HepG2 (cell line): ENCODE measurements around the gene RRP12. TPM values are rescaled to one million over a fixed set of nuclear protein-coding genes. Genes with fewer than 3 reads are reported as not detected.

Source experiments
- ATAC-seq: fragments of 200-7000 bp; cut with Tn5 transposase; 3 replicates; pipeline ENCODE4 v1.9.1; 2020; ENCODE audit warnings: mild to moderate bottlenecking, moderate library complexity
- BruUV-seq: library from RNA; stranded (reverse); fragments of 400-500 nt; replicated peaks from 2 replicates; lab custom pipeline; 2021; lab: Mats Ljungman, UMichigan
- CTCF ChIA-PET: fragments of 300-600 bp; formaldehyde crosslinking; extraction: SDS; loops from one replicate; lab custom pipeline; 2021; ENCODE audit warnings: low total read pairs, inconsistent platforms, low intra/inter-chr PET ratio; lab: Yijun Ruan, JAX
- POLR2A ChIA-PET: fragments of 350-600 bp; sonication (Branson Sonifier 250); formaldehyde crosslinking; loops from one replicate; lab custom pipeline; 2020; ENCODE audit warnings: antibody characterized with exemption, inconsistent platforms; lab: Yijun Ruan, JAX
- DNase-seq: peaks from one replicate; pipeline ENCODE4 v3.0.0-alpha.2; 2015; ENCODE audit warnings: low spot score
- FAIRE-seq: peaks from 3 replicates; lab custom pipeline; 2011; peaks lifted over from hg19 to GRCh38; lab: Jason Lieb, UNC
- H2AFZ ChIP-seq: one replicate; pipeline ENCODE4 v1.6.1; 2011; ENCODE audit warnings: low read length, inconsistent platforms
- H3K27ac ChIP-seq: fragments of 300-600 bp; 3 replicates; pipeline ENCODE4 v1.8.0; 2011; ENCODE audit warnings: mixed run types, mild to moderate bottlenecking, mixed read lengths, low read length, inconsistent platforms; ENCODE audit not compliant: insufficient read depth; ENCODE audit errors: extremely low read length
- H3K27me3 ChIP-seq, 2 experiments: fragments of 200-600 bp in 1 of 2; 2 replicates in 1 of 2; 3 replicates in 1 of 2; pipeline versions ENCODE4 v1.6.0 to v1.8.0; 2011; ENCODE audit warnings: low read length in 2 of 2, mild to moderate bottlenecking in 2 of 2, moderate library complexity in 2 of 2, inconsistent platforms in 1 of 2; ENCODE audit not compliant: insufficient read depth in 2 of 2, control insufficient read depth in 1 of 2
- H3K36me3 ChIP-seq, 2 experiments: fragments of 200-600 bp in 1 of 2; replicated peaks in 1 of 2; 2 replicates in 1 of 2; 3 replicates in 1 of 2; pipeline versions ENCODE4 v1.5.1 to v1.8.0; 2011; ENCODE audit warnings: low read length in 2 of 2, inconsistent platforms in 1 of 2; ENCODE audit not compliant: insufficient read depth in 2 of 2, control insufficient read depth in 1 of 2
- H3K4me1 ChIP-seq: 2 replicates; pipeline ENCODE4 v1.5.1; 2012; ENCODE audit warnings: low read length, inconsistent platforms; ENCODE audit not compliant: insufficient read depth
- H3K4me2 ChIP-seq: 2 replicates; pipeline ENCODE4 v1.6.0; 2011; ENCODE audit warnings: low read depth, low read length, inconsistent platforms
- H3K4me3 ChIP-seq, 3 experiments: fragments of 200-600 bp in 1 of 3; sonication (generic), shearing (Covaris generic) in 1 of 3; replicated peaks in 1 of 3; 2 replicates each; pipeline ENCODE4 v1.5.1; 2011 to 2016; ENCODE audit warnings: low read length in 3 of 3, inconsistent platforms in 2 of 3, low read depth in 2 of 3, mild to moderate bottlenecking in 2 of 3, control low read depth in 1 of 3, mixed read lengths in 1 of 3; ENCODE audit not compliant: insufficient read depth in 1 of 3
- H3K79me2 ChIP-seq: one replicate; pipeline ENCODE4 v1.6.1; 2011; ENCODE audit warnings: low read length, inconsistent platforms; ENCODE audit not compliant: insufficient read depth
- H3K9ac ChIP-seq: 2 replicates; pipeline ENCODE4 v1.6.0; 2011; ENCODE audit warnings: mild to moderate bottlenecking, low read depth, low read length, inconsistent platforms; ENCODE audit not compliant: insufficient read depth
- H3K9me3 ChIP-seq: 2 replicates; pipeline ENCODE4 v1.5.1; 2012; ENCODE audit warnings: mild to moderate bottlenecking, low read length
- H4K20me1 ChIP-seq: 2 replicates; pipeline ENCODE4 v1.6.0; 2011; ENCODE audit warnings: inconsistent platforms, mild to moderate bottlenecking, low read length, moderate library complexity; ENCODE audit not compliant: insufficient read depth
- CBX1 ChIP-seq: IDR thresholded peaks from one replicate; pipeline ENCODE4 v1.6.1; 2016; ENCODE audit warnings: antibody characterized with exemption, low read depth
- EED ChIP-seq: sonication (generic); formaldehyde crosslinking; IDR thresholded peaks from 2 replicates; pipeline ENCODE4 v1.5.0; 2020; ENCODE audit warnings: mild to moderate bottlenecking, missing genetic modification reagents
- MAFK ChIP-seq, 2 experiments: IDR thresholded peaks in 1 of 2; conservative IDR thresholded peaks in 1 of 2; 2 replicates each; pipeline ENCODE4 v1.6.1; 2011; ENCODE audit warnings: improper control_type of control experiment in 2 of 2, low read length in 2 of 2
- PBX3 ChIP-seq: sonication (generic); formaldehyde crosslinking; IDR thresholded peaks from 2 replicates; pipeline ENCODE4 v1.8.1; 2023; ENCODE audit warnings: missing genetic modification reagents, inconsistent platforms, borderline replicate concordance
- RNF2 ChIP-seq: fragments of 450-650 bp; conservative IDR thresholded peaks from 2 replicates; pipeline ENCODE4 v1.6.1; 2016; ENCODE audit warnings: low read depth
- TBX3 ChIP-seq: fragments of 450-650 bp; IDR thresholded peaks from 2 replicates; pipeline ENCODE4 v1.6.1; 2017; ENCODE audit warnings: antibody characterized with exemption, mild to moderate bottlenecking, inconsistent platforms, borderline replicate concordance
- ZNF550 ChIP-seq: sonication (generic); formaldehyde crosslinking; IDR thresholded peaks from 2 replicates; pipeline ENCODE4 v1.4.0; 2020; ENCODE audit warnings: mild to moderate bottlenecking, missing genetic modification reagents, borderline replicate concordance
- WGBS: methylation state at CpG from one replicate; pipeline ENCODE4 v1.1.6; 2017; ENCODE audit warnings: low lambda C conversion rate; 5-methylcytosine and 5-hydroxymethylcytosine counted together
- in situ Hi-C: cut with HindIII; loops from 2 replicates; pipeline ENCODE4 v1.10.0; 2017; ENCODE audit warnings: low pct_unique_long_range_greater_than_20kb; ENCODE audit not compliant: extremely low pct_ligation_motif_present
- intact Hi-C: fragments of 100-400 bp; cut with micrococcal nuclease; formaldehyde crosslinking; loops from one replicate; pipeline ENCODE4 v1.10.0; 2022; ENCODE audit not compliant: unreplicated experiment
- polyA plus RNA-seq, 8 experiments: library from polyadenylated mRNA; depleted of rRNA in 3 of 8; stranded (reverse) in 7 of 8; unstranded in 1 of 8; fragments of >200 nt; fragmentation: Illumina TruSeq in 4 of 8; extraction: Trizol in 4 of 8; gene quantifications; 2 replicates each; pipeline versions ENCODE4 v1.2.1 to v1.2.3, GENCODE V29; 2011 to 2016; ENCODE audit warnings: low read depth in 4 of 8, missing spikeins in 1 of 8, mixed read lengths in 1 of 8; ENCODE audit not compliant: insufficient read depth in 1 of 8
- total RNA-seq, 5 experiments: library from RNA; depleted of rRNA; stranded (reverse); fragments of >200 nt; fragmentation: Illumina TruSeq; extraction: Trizol; gene quantifications; 2 replicates each; pipeline ENCODE4 v1.2.3, GENCODE V29; 2016; ENCODE audit warnings: low read depth in 1 of 5
- TF ChIP-seq, protein P1 (sequence below): sonication (generic); formaldehyde crosslinking; IDR thresholded peaks from 2 replicates; pipeline ENCODE4 v1.9.0; 2022; ENCODE audit warnings: missing genetic modification reagents, mild to moderate bottlenecking, borderline replicate concordance
- TF ChIP-seq, protein P2 (sequence below): sonication (generic); formaldehyde crosslinking; IDR thresholded peaks from 2 replicates; pipeline ENCODE4 v1.4.0; 2020; ENCODE audit warnings: missing genetic modification reagents, borderline replicate concordance

Gene RRP12
- total and polyA plus RNA-seq, 2 of the 13 experiments (the other 11 are each of a cell fraction or from before 2014, with no cell fraction given): 13.2 to 39.4 TPM

DNA sequence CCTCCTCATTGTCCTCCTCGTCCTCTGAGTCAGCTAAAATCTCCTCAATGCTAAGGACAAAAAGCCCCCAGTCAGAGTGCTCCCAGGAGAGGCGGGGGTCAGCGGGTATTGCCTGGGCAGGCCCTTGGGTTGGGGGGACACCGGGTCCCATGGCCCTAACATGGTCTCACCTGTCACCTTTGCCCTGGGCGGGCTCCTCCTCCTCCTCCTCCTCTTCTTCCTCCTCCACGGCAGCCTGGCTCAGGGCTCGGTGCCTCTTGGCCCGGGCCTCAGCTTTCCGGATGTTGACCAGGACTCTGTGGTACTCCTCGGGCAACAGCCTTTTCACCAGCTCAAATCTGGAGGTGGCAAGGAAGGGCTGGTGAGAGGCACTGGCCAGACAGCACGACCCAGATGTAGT lies 34.6 kb downstream of the RRP12 start:
- no peak for TF ChIP-seq PBX3
- TF ChIP-seq ZNF550 (CRISPR knock-in tag): no peak
- 0 out of 4 replicates have a peak, but pooled peaks of 1 of the 2 experiments have one; percentile 1 for TF ChIP-seq MAFK (conservative IDR thresholded peaks at IDR 0.05 in 1 of 2, IDR thresholded peaks at IDR 0.05 in 1 of 2; ENCODE audit: low read length in 2 of 2)
- no peaks in the 10 kb centered on the region for H3K27me3 ChIP-seq
- no peaks in the 10 kb centered on the region for H3K79me2 ChIP-seq
- WGBS: 95% methylated on average over 5 of the region's 11 CpGs
- H2AFZ ChIP-seq: no peak overlapping the region
- no peak for DNase-seq
- H4K20me1 ChIP-seq: no peaks in the 10 kb centered on the region
- no peak overlapping the region for H3K4me3 ChIP-seq
- H3K36me3 ChIP-seq: peaks cover 42 to 70% of the 10 kb centered on the region in 2 experiments
- intact Hi-C loops: no loop called here
- CTCF ChIA-PET: no interaction called here
- no TSS peak for BruUV-seq
- no peak for ATAC-seq
- in situ Hi-C loops: no loop called here
- H3K4me2 ChIP-seq: no peak overlapping the region
- no peak overlapping the region for H3K27ac ChIP-seq
- POLR2A ChIA-PET: no interaction called here
- H3K9ac ChIP-seq: no peak overlapping the region
- no peaks in the 10 kb centered on the region for H3K9me3 ChIP-seq
- no peak for FAIRE-seq
- no peaks in the 10 kb centered on the region for H3K4me1 ChIP-seq

- peaks cover 44 to 70% of the 10 kb centered on the region in 2 experiments for H3K36me3 ChIP-seq
- FAIRE-seq: no peak
- intact Hi-C loops (no loop called here), in situ Hi-C loops (no loop called here)
- no peaks in the 10 kb centered on the region for H4K20me1 ChIP-seq
- no peak overlapping the region for H3K27ac ChIP-seq
- no peak for ATAC-seq
- no peak overlapping the region for H2AFZ ChIP-seq
- no peak overlapping the region for H3K4me2 ChIP-seq
- CTCF ChIA-PET: no interaction called here
- BruUV-seq: no TSS peak
- POLR2A ChIA-PET: no interaction called here
- H3K4me1 ChIP-seq: no peaks in the 10 kb centered on the region
- H3K4me3 ChIP-seq: no peak overlapping the region
- 94% methylated on average over 19 of the region's 19 CpGs for WGBS
- H3K9ac ChIP-seq: no peak overlapping the region
- DNase-seq: no peak
- no peaks in the 10 kb centered on the region for H3K27me3 ChIP-seq
- no peaks in the 10 kb centered on the region for H3K9me3 ChIP-seq
- H3K79me2 ChIP-seq: no peaks in the 10 kb centered on the region
- TF ChIP-seq PBX3 (no peak), RNF2 (no peak), TBX3 (no peak), CBX1 (no peak), EED (CRISPR knock-in tag) (no peak)
- TF ChIP-seq, protein P1, sequence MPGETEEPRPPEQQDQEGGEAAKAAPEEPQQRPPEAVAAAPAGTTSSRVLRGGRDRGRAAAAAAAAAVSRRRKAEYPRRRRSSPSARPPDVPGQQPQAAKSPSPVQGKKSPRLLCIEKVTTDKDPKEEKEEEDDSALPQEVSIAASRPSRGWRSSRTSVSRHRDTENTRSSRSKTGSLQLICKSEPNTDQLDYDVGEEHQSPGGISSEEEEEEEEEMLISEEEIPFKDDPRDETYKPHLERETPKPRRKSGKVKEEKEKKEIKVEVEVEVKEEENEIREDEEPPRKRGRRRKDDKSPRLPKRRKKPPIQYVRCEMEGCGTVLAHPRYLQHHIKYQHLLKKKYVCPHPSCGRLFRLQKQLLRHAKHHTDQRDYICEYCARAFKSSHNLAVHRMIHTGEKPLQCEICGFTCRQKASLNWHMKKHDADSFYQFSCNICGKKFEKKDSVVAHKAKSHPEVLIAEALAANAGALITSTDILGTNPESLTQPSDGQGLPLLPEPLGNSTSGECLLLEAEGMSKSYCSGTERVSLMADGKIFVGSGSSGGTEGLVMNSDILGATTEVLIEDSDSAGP (CRISPR knock-in tag): no peak
- TF ChIP-seq, protein P2, sequence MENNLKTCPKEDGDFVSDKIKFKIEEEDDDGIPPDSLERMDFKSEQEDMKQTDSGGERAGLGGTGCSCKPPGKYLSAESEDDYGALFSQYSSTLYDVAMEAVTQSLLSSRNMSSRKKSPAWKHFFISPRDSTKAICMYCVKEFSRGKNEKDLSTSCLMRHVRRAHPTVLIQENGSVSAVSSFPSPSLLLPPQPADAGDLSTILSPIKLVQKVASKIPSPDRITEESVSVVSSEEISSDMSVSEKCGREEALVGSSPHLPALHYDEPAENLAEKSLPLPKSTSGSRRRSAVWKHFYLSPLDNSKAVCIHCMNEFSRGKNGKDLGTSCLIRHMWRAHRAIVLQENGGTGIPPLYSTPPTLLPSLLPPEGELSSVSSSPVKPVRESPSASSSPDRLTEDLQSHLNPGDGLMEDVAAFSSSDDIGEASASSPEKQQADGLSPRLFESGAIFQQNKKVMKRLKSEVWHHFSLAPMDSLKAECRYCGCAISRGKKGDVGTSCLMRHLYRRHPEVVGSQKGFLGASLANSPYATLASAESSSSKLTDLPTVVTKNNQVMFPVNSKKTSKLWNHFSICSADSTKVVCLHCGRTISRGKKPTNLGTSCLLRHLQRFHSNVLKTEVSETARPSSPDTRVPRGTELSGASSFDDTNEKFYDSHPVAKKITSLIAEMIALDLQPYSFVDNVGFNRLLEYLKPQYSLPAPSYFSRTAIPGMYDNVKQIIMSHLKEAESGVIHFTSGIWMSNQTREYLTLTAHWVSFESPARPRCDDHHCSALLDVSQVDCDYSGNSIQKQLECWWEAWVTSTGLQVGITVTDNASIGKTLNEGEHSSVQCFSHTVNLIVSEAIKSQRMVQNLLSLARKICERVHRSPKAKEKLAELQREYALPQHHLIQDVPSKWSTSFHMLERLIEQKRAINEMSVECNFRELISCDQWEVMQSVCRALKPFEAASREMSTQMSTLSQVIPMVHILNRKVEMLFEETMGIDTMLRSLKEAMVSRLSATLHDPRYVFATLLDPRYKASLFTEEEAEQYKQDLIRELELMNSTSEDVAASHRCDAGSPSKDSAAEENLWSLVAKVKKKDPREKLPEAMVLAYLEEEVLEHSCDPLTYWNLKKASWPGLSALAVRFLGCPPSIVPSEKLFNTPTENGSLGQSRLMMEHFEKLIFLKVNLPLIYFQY (CRISPR knock-in tag): no peak
These were observed 35.3 kb downstream of the RRP12 start for GRCh38 chr10:97365761-97366351.
